Spleen (tissue), 7 donors: Measurements from ENCODE around the gene PXMP4.

ENCODE experiments used
- POLR2AphosphoS5 ChIP-seq, 3 donors: sonication (generic); formaldehyde crosslinking; IDR thresholded peaks; one replicate each; pipeline ENCODE4 v1.5.1; 2017; ENCODE audit warnings: antibody characterized with exemption in 3 of 3
- TF ChIP-seq, protein P1 (sequence below), 11 experiments: fragments of 200-600 bp in 7 of 11; fragments of 450-650 bp in 4 of 11; sonication (generic) in 4 of 11; IDR thresholded peaks in 8 of 11; conservative IDR thresholded peaks in 3 of 11; 1 replicate in 7 of 11; 2 replicates in 4 of 11; pipeline versions ENCODE4 v1.4.0 to v1.8.0; 2016 to 2021; ENCODE audit warnings: antibody characterized with exemption in 11 of 11, inconsistent platforms in 4 of 11, mild to moderate bottlenecking in 1 of 11
- donor health status: DM: no; HTN: no; CAD: no; lungs with moderate emphysema.
- donor health status: DM: no; HTN: no; CAD: no.
- donor health status: DM: no; HTN: no; CAD: no.

DNA sequence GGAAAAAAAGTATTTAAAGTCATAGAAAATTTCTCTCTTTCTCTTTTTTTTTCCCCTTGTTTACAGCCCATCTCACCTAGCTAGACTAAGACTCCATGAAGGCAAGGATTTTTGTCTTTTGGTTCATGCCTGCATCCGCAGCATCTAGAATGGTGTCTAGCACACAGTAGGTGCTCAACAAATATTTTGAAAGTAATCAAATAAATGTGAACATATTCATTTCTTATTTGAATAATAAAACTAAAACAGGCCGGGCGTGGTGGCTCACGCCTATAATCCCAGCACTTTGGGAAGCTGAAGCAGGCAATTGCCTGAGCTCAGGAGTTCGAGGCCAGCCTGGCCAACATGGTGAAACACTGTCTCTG, 7.0 kb upstream of the PXMP4 start:
- TF ChIP-seq, protein P1, sequence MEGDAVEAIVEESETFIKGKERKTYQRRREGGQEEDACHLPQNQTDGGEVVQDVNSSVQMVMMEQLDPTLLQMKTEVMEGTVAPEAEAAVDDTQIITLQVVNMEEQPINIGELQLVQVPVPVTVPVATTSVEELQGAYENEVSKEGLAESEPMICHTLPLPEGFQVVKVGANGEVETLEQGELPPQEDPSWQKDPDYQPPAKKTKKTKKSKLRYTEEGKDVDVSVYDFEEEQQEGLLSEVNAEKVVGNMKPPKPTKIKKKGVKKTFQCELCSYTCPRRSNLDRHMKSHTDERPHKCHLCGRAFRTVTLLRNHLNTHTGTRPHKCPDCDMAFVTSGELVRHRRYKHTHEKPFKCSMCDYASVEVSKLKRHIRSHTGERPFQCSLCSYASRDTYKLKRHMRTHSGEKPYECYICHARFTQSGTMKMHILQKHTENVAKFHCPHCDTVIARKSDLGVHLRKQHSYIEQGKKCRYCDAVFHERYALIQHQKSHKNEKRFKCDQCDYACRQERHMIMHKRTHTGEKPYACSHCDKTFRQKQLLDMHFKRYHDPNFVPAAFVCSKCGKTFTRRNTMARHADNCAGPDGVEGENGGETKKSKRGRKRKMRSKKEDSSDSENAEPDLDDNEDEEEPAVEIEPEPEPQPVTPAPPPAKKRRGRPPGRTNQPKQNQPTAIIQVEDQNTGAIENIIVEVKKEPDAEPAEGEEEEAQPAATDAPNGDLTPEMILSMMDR (IDR thresholded peaks at IDR 0.05 in 8 of 11, conservative IDR thresholded peaks at IDR 0.05 in 3 of 11), result no peak
- no peak for TF ChIP-seq POLR2AphosphoS5 (IDR thresholded peaks at IDR 0.05)
